NCI-H524 (cell line): ENCODE measurements around the gene BZW1.

Experiments
- DNase-seq, 2 experiments: peaks; one replicate each; lab custom pipeline; 2025; lab: John Stamatoyannopoulos, UW

BZW1 gene

GRCh38 chr2:200811333-200812121, at the start of gene BZW1:
Gene BZW1, plus strand, starts transcription at chr2:200811910. Its CDS starts 1,308 bp downstream, at chr2:200813218.
- peak; percentile 89 to 92 for DNase-seq

DNA sequence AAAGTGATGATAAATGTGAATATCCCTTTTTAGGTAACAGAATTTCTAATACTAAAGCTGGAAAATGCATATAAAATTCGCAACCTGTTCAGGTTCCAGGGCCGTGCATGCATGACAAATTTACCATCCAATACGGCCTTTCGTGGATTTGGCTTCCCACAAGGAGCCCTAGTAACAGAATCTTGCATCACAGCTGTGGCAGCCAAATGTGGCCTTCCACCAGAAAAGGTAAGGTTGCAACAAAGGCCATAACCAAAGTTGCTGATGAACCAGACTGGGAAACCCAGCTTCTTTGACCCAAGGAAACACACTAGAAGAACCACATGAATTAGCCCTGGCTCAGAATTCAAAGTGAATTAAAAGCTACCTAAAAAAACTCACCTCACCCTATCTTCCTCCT, 49.6 kb upstream of the BZW1 start:
- DNase-seq: no peak

DNA sequence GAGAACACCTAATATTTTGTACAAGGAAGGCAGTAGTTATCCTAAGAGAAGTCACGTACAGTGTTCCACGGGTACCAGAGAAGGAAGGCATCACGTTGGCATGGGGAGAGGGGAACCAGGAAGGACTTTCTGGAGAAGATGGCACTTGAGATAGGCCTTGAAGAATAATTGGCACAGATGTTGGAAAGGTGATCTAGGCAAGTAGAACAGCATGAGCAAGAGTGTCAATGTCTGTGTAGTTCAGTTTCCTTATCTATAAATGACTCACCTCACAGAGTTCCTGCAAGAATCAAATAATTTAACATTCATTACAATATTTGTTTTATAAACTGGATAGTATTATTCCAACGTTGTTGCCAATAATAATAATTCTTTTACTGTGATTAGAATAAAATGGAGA, 48.3 kb upstream of the BZW1 start:
- no peak for DNase-seq

DNA sequence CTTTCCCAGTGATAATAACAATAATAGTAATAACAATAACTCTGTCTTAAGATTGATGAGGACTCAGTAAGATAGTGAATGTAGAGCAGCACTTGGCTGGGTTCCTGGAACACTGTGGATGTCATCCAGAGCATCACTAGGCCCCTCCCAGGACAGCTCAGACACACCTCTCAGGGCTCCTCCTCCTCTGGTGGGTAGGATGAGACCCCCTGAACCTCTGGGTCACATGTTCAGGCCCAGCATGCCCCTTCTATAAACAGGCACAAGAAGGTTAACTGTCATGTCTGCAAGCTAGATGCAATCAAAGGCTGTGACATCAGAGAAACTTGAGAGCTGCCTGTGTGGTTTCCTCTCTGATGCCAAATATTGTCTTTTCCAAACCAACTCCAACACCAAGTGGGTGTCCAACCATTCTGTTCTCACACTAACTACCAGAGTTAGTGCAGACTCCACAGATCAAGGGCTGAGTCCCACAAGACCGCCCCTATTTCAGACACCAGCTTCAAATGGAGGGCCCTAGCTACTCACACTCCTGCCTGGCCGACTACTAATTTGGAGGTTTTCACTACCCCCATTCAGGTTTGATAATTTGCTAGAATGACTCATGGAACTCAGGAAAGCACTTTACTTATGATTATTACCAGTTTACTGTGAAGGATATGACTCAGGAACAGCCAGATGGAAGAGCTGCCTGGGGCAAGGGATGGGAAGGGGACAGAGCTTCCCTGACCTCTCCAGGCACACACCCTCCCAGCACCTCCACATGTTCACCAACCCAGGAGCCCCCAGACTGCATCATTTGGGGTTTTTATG, 46.4 kb upstream of the BZW1 start:
- DNase-seq: no peak

DNA sequence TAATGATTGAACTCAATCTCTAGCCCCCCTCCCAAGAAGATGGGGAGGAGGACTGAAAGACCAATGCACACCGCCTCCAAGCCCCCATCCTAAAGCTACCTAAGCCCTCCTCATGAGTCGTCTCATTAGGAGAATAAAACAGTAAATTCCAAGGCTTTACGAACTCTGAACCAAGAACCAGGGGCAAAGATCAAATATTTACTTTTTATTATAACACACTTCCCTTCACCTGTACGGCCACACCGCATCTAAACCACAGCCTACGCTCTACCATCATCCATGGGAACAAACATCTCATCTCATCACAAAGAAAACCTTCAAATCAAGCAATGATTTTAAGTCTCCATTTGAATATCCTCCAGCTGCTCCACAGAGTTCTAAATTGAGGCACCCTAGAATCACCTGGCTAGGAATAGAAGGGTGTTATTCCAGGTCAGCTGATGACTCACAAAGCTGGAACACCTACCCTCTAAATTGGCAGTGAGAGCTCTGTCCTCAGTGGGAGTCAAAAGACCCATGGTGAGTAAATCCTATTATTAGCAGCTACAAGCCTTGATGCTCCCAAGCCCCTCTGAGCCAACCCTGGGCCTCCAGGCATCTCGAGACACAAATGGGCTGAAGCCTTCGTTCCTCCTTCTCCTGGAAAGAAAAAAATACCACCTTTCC, 45.6 kb upstream of the BZW1 start:
- DNase-seq: no peak

- no peak for DNase-seq
Observed at GRCh38 chr2:200767111-200767885, 44.4 kb upstream of the BZW1 start.

- DNase-seq: no peak
Observed at GRCh38 chr2:200770847-200771246, 40.9 kb upstream of the BZW1 start.

GRCh38 chr2:200772620-200773019, 39.1 kb upstream of the BZW1 start:
- DNase-seq: no peak

DNA sequence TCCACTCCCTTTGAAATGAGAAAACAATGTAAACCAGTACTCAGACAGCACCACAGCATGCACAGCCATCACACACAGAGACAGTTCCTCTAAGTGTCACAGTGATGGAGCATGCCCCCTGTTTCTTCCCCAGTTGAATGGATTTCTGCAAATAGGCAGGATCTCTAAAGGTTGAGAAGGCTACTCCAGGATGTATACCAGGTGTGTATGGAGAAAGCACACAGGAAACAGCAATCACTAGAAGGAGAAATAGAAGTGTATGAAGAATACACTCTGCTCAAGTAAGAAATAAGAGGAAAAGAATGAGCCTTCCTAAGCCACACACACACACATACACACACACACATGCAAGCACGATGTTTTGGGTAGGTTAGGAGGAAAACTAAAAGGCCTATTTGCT, 38.6 kb upstream of the BZW1 start:
- DNase-seq: no peak

DNA sequence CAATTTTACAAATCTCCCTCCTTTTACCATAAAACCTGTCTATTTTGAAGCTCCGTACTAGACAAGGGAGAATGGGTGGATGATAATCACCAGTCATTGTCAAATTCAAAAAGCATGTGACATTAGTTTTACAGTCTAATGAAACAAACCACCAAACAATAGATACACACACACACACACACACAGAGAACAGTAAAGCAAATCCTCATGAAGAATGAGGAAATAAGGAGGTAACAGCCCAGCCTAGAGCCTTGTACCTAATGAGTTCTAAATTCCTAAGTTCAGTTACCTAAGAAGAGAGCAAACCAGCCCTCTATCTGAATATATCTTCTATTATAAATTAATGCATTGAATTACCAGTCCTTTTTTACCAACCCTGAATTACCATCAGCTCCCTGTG, 36.8 kb upstream of the BZW1 start:
- no peak for DNase-seq

- no peak for DNase-seq
Observed at GRCh38 chr2:200777275-200777674, 34.4 kb upstream of the BZW1 start.

GRCh38 chr2:200778038-200778437, 33.7 kb upstream of the BZW1 start:
- DNase-seq: no peak

DNA sequence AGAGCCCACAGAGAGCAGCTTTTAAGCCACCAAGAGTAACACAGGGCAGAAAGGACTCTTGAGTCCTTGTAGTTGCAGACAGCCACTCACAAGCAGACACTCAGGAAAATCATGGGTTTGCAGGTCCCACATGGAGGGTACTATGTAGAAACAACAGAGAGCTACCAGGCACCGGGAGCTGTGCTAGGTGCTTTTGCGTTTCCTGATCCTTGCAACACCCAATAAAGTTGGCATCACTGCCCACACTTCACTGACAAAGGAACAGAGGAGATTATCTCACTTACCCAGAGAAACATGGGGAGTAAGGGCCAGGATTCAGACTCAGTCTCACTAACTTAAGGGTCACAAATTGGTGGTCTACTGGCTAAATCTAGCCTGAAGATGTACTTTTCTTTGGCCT, 32.5 kb upstream of the BZW1 start:
- DNase-seq: no peak

DNA sequence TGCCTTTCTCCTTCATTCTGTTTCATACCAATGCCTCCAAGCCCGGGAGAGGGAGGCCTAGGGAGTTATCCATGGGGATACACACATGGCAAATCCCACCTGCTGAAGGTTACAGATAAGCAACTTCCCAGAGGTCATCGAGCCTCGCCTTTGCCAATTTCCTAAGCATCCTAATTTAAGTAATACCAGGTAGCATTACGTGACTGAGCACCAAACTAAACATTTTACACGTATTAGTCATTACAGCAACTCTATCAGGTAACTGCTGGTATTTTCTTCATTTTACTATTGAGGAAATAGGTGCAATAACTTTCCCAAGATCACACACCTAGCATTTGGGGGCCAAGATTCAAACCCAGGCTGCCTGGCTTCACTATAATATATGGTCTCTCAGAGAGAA, 30.1 kb upstream of the BZW1 start:
- no peak for DNase-seq

- DNase-seq: no peak
Observed at GRCh38 chr2:200782251-200782650, 29.5 kb upstream of the BZW1 start.

DNA sequence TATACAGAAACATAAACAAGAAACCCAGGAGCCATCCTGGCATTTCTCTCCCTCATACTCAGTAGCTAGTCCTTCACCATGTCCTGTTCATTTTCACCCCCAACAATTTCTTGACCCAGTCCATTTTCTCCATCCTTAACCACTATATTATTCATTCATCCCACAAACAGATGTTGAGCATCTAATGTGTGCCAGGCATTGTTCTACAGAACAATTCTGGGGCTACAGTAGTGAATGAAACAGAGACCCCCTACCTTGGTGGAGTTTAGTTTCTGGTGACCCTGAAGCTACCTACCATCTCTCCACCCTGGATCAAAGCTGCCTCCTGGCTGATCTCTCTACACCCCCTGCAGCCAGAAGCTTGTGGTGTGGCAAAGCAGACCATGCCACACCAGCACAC, 27.5 kb upstream of the BZW1 start:
- no peak for DNase-seq

DNA sequence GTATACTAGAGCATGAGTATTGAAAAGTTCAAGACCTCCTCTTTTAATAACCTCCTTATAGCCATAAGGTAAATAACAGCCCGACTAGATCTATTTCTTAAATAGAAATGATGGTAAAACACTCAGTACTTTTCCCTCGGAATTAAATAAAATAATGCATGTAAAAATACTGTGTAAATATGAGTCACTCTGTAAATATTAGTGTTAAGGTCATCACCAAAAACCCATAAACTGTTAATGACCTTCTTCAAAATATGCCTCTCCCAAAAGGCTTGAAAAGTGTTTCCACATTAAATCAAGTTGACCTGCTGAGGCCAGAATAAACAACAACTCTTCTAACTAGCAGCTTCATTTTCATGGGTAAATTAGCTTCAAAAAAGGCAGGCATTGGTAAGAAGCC, 25.3 kb upstream of the BZW1 start:
- no peak for DNase-seq

- DNase-seq: no peak
Observed at GRCh38 chr2:200786826-200787225, 24.9 kb upstream of the BZW1 start.

DNA sequence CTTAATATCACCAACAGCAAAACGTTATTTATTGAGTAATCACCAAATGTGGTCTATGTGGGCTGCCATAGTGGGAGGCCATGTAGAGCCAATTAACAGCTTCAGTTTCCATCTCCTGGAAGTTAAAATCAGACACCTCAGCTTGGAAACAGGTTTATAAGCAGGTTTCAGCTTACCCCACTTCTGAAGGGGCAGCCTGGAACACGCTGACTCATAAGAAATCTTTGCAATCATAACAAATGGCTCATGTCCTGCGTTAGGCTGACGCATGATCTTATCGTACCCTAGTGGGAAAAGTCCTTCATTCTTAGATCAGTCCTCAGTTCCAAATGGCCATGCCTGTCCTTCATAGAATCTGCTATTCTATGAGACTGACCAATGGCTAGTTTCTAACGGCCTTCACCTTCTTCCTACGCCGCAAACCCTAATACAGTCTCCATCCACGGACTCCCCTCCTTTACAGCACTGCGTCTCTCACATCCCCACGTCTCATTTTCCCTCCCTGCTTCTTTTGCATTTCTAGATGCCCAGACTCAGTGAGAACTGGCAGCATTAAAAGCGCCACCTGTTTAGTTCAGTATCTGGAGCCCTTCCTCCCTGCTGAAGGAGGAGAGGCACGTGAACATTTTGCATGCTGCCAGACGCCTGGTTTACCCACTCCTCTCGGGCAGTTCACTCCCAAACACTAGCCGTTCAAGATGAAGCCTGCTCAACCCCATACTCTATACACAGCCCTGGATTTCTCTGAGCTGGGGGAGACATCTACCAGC, 24.2 kb upstream of the BZW1 start:
- peak in 1 of 2 experiments; percentile 40 for DNase-seq

DNA sequence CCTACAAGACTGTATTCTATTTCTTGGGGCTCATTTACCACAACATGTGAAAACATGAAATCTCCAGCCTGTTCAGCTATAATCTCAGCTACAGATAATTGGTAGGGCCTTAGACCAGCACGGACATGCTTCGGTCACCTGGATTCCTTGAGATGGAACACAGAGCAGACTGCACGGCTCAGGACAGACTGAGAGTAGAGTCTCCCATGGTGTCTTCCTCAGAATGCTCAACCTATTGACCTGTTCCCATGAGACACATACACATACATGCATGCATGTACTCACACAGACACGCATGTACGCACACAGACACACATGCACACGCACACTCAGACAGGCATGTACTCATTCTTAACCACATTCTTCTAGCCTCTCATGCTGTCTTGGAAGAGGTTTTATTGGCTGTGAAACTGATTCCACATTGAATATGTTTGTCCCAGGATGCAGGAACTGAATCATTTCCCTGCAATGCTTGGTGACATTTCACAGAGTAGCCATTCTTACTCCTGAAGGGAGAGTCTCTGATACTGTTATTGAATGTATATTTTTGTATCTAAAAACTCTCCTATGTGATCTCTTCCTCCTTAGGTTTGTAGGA, 23.5 kb upstream of the BZW1 start:
- DNase-seq: no peak

DNA sequence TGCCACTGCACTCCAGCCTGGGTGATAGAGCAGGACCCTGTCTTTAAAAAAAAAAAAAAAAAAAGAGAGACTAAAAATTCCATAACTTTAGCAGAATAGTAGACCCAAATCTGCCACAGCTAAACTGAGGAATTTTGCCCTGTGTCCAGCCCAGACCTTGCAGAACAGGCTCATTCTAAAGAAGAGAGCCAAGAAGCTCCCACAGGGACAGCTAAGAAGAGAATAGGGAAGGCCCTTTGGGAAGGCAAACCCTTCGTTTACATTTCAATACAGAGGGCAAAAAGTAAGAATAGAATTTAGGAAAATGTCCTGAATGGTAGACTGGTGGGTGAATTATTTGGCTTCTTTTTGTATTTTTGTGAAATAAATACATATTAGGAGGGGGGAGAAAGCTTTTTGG, 21.5 kb upstream of the BZW1 start:
- DNase-seq: no peak
